HG03139 (cell line): ENCODE results near the gene MGST3.
"Not testable (repeated sequence)": the region's sequence is repeated elsewhere in the genome, so short reads cannot be mapped to it uniquely, and the experiment has no call there.

Source experiments
- ATAC-seq: cut with Tn5 transposase; IDR thresholded peaks from one replicate; pipeline ENCODE4 v1.9.1; 2021; ENCODE audit not compliant: unreplicated experiment

MGST3 gene

GRCh38 chr1:165695031-165695430 lies 64.0 kb downstream of the MGST3 start:
- no peak for ATAC-seq

- ATAC-seq = no peak
Measured at GRCh38 chr1:165696625-165697100, 65.6 kb downstream of the MGST3 start.

DNA sequence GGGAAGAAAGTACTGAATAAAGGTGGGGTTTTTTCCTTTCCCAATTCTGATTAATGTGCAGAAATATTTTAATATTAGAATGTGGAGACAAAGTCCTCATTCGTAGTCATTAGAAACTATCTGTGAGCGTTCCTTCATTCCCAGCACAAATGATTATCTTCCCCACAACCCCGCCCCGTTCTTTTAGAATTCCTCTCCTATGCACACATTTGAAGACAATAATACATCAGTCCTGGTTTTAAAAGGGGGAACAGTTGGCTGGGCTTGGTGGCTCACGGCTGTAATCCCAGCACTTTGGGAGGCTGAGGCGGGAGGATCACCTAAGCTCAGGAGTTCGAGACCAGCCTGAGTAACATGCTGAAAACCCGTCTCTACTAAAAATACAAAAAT lies 66.5 kb downstream of the MGST3 start:
- ATAC-seq = no peak

DNA sequence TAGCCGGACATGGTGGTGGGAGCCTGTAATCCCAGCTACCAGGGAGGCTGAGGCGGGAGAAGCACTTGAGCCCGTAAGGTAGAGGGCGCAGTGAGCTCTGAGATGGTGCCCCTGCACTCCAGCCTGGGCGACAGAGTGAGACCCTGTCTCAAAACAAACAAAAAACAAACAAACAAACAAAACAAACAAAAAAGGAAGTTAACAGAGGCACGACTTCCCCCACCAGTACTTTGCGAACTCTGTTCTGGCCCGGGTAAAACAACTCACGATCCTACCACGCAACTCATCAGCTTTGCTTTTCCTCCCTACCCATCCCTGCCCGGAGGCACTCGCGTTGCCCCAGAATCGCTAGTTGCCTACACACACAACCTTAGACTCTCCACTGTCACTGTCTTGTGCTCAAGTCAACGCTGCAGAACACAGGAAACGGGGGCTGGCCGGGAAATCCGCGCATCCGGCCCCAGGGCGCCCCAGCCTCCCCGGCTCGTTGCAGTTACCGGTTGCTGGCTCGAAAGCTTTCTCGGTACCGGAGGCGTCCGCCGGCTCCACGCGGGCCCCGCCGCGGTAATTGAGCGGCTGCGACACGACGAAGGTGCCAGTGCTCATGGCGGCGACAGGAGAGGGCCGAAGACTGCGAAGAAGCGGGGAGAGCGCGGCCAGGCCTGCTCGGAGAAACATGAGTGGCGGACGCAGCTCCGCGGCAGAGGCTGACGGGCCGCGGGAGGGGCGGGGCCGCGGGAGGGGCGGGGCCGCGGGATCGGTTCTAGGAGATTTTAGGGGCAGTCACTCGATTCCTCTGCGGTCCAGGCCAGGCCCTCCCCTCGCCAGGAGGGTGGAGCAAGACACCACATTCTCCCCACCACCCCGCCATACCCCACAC lies 67.1 kb downstream of the MGST3 start, which contains the start of gene ALDH9A1:
Gene ALDH9A1, minus strand, starts transcription at position 682 of the 880 bp plus-strand sequence. Its CDS starts 4 bp downstream, at position 678.
- peak; percentile 94 for ATAC-seq

DNA sequence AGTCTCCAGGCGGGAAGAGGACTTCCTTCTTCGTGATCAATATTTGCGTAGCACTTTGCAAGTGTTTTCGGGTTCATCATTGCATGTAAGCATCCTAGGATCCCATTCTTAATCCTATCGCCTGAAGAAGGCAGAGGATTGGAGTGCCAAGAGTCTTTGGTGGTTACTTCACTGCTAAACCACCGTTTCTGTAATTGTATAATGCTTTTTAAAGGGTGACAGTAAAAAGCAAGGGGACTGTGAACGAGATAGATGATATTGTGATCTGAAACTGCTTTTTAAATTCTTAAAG lies 67.7 kb downstream of the MGST3 start:
- ATAC-seq = no peak

GRCh38 chr1:165699577-165699976 lies 68.5 kb downstream of the MGST3 start:
- ATAC-seq = no peak

GRCh38 chr1:165701922-165702321 lies 70.9 kb downstream of the MGST3 start:
- not testable (repeated sequence) for ATAC-seq

GRCh38 chr1:165703648-165704047 lies 72.6 kb downstream of the MGST3 start:
- no peak for ATAC-seq
